ENCODE measurements around the gene TMEM178B. TPM values are rescaled to one million over a fixed set of nuclear protein-coding genes. Genes with fewer than 3 reads are reported as not detected.
A peak's percentile ranks its signal among the peaks of the same experiment; 100 is the strongest.
"Not testable (repeated sequence)": the region's sequence is repeated elsewhere in the genome, so short reads cannot be mapped to it uniquely, and the experiment has no call there.

TMEM178B gene
- total RNA-seq, 1 donor from 2014 or later: 19.7 TPM

DNA sequence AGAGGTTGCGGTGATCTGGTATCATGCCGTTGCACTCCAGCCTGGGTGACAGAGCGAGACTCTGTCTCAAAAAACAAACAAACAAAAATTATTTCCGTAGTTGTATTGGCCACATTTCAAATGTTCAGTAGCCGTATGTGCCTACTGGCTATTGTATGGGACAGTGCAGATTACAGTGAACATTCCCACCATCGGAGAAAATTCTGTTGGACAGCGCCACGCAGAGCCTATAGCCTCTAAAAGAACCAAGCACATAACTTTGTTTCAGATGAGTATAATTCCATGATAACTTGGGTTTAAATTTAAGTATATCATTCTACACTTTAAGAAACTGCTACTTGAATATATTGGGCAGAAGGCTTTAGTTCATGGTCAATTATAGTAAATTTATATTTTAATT is 5.4 kb downstream of the TMEM178B start:
- Mint-ChIP-seq H3K36me3 (ENCODE audit: low read depth) (no peaks in the 10 kb centered on the region), H3K4me1 (no peaks in the 10 kb centered on the region), H3K4me3 (no peak overlapping the region), H3K27me3 (ENCODE audit: low read depth) (peaks cover 2% of the 10 kb centered on the region), H3K9me3 (no peaks in the 10 kb centered on the region), H3K27ac (ENCODE audit: unreplicated experiment) (no peak overlapping the region)
- no peak for DNase-seq (ENCODE audit: low read depth, low spot score)
- TF ChIP-seq, protein P1, sequence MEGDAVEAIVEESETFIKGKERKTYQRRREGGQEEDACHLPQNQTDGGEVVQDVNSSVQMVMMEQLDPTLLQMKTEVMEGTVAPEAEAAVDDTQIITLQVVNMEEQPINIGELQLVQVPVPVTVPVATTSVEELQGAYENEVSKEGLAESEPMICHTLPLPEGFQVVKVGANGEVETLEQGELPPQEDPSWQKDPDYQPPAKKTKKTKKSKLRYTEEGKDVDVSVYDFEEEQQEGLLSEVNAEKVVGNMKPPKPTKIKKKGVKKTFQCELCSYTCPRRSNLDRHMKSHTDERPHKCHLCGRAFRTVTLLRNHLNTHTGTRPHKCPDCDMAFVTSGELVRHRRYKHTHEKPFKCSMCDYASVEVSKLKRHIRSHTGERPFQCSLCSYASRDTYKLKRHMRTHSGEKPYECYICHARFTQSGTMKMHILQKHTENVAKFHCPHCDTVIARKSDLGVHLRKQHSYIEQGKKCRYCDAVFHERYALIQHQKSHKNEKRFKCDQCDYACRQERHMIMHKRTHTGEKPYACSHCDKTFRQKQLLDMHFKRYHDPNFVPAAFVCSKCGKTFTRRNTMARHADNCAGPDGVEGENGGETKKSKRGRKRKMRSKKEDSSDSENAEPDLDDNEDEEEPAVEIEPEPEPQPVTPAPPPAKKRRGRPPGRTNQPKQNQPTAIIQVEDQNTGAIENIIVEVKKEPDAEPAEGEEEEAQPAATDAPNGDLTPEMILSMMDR (conservative IDR thresholded peaks at IDR 0.05): no peak

DNA sequence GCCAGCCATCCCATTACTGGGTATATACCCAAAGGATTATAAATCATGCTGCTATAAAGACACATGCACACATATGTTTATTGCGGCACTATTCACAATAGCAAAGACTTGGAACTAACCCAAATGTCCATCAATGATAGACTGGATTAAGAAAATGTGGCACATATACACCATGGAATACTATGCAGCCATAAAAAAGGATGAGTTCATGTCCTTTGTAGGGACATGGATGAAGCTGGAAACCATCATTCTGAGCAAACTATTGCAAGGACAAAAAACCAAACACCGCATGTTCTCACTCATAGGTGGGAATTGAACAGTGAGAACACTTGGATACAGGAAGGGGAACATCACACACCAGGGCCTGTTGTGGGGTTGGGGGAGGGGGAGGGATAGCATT is 15.6 kb downstream of the TMEM178B start:
- H3K27me3 Mint-ChIP-seq (ENCODE audit: low read depth); DNase-seq (ENCODE audit: low read depth, low spot score); H3K4me1 Mint-ChIP-seq; H3K36me3 Mint-ChIP-seq (ENCODE audit: low read depth); H3K4me3 Mint-ChIP-seq; H3K9me3 Mint-ChIP-seq; H3K27ac Mint-ChIP-seq (ENCODE audit: unreplicated experiment): not testable (repeated sequence)

DNA sequence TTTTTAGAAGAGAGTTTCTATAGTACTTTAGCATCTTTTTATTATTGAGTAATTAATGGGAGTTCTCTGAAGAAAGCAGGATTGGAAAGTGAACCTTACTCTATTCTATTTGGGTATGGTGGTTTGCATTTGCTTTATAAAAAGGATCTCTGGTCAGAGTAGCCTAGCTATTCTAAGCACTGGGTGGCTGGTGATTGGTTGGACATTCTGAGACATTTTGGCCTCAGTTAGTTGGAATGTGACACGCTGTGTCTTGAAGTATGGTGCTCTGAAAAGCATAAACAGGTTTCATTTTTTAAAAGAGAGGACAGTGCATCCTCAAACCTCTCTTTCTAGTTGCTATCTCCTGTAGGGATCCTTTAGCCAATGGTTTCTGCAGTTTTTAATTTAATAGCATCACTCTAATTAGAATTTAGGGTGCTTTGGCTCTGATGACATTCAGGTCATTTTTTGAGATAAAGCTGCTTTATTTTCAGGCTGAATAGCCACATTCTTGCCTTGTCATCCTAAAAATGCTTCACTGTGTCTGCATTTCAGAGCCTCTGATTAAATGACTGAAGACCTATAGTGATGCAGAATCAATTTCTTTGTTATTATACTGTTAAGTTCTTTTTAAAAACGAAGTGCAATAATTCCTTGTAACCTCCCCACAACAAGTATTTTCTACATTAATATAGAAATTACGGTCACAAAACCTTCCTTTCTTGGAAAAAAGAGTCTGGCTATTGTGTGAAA is 20.6 kb downstream of the TMEM178B start:
- TF ChIP-seq, protein P1 (conservative IDR thresholded peaks at IDR 0.05): no peak
- no peak overlapping the region for H3K27ac Mint-ChIP-seq (ENCODE audit: unreplicated experiment)
- H3K4me3 Mint-ChIP-seq: no peak overlapping the region
- H3K27me3 Mint-ChIP-seq (ENCODE audit: low read depth): no peaks in the 10 kb centered on the region
- H3K9me3 Mint-ChIP-seq: no peaks in the 10 kb centered on the region
- H3K4me1 Mint-ChIP-seq: peaks cover 5% of the 10 kb centered on the region
- no peak for DNase-seq (ENCODE audit: low read depth, low spot score)
- H3K36me3 Mint-ChIP-seq (ENCODE audit: low read depth): no peaks in the 10 kb centered on the region

DNA sequence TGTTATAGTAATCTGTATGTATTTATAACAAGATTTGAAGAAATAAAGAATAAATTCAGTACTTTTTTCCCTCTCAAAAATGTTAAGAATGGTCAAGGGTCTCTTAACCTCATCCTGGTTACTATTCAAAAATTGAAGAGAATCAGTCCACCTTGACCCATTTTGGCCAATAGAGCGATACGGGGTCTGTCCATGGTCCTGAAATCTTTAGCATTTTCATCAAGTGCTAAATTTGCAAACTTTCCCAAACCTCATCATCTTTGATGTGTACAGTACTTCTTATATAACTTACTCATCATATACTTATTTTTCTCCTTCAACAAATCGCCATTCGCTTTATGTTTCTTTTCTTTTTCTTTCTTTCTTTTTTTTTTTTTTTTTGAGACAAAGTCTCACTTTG is 23.6 kb downstream of the TMEM178B start:
- Mint-ChIP-seq H3K36me3 (ENCODE audit: low read depth) (no peaks in the 10 kb centered on the region), H3K4me1 (peaks cover 16% of the 10 kb centered on the region), H3K9me3 (no peaks in the 10 kb centered on the region), H3K27me3 (ENCODE audit: low read depth) (no peaks in the 10 kb centered on the region), H3K4me3 (no peak overlapping the region), H3K27ac (ENCODE audit: unreplicated experiment) (no peak overlapping the region)
- DNase-seq (ENCODE audit: low read depth, low spot score): peak; percentile 20
- TF ChIP-seq, protein P1 (conservative IDR thresholded peaks at IDR 0.05): no peak

DNA sequence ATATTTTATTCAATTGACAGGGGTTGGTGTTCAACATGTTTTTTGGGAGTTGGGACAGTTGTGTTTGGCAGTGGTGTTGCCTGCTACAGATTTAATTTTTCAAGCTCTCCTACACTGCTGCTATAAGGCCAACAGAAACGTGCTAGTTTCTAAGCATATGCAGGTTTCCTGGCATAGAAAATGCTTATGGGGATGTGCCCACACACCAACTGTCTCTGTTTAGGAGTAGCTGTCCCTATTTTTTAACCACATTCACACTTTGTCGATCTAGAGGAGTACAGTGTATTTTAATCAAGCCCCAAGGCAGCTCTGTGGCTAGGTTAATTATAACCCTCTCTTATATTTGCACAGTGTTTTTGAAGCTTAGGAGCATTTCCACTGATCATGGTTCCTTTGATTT is 28.6 kb downstream of the TMEM178B start:
- no peak for DNase-seq (ENCODE audit: low read depth, low spot score)
- no peaks in the 10 kb centered on the region for H3K36me3 Mint-ChIP-seq (ENCODE audit: low read depth)
- TF ChIP-seq, protein P1 (conservative IDR thresholded peaks at IDR 0.05): no peak
- no peaks in the 10 kb centered on the region for H3K9me3 Mint-ChIP-seq
- no peak overlapping the region for H3K4me3 Mint-ChIP-seq
- H3K4me1 Mint-ChIP-seq: peaks cover 27% of the 10 kb centered on the region
- no peak overlapping the region for H3K27ac Mint-ChIP-seq (ENCODE audit: unreplicated experiment)
- no peaks in the 10 kb centered on the region for H3K27me3 Mint-ChIP-seq (ENCODE audit: low read depth)

DNA sequence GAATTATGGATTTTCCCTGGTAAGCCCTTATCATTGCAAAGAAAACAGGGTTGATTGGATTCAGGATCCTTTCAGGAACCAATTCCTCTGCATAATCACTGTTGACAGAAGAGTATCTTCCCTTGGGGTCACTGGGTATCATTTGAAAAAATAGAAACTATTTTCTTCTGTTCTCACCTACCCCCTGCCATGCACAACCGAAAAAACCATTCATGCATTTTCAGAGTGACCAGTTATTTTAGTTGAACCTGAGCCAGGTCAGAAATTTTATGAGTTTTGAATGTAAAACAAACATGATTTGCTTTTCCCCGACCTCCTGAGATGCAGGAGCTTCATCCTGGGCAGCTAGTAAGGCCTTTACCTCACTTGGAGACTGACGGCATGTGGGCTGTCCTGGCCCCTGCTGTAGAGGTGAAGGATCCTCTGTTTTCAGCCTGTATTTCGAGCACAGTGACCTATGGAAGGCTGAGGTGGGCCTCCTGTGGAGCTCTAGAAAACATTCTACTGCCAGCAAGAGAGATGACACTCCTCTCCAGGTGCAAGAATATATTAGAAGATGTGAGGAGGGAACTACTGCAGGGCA is 30.1 kb downstream of the TMEM178B start:
- TF ChIP-seq, protein P1 (conservative IDR thresholded peaks at IDR 0.05): no peak
- Mint-ChIP-seq H3K27ac (ENCODE audit: unreplicated experiment) (no peak overlapping the region), H3K9me3 (no peaks in the 10 kb centered on the region), H3K36me3 (ENCODE audit: low read depth) (no peaks in the 10 kb centered on the region), H3K4me1 (peaks cover 27% of the 10 kb centered on the region), H3K4me3 (no peak overlapping the region), H3K27me3 (ENCODE audit: low read depth) (no peaks in the 10 kb centered on the region)
- no peak for DNase-seq (ENCODE audit: low read depth, low spot score)
